SK-N-SH (cell line): ENCODE results near the gene CDH12. TPM values are rescaled to one million over a fixed set of nuclear protein-coding genes. Genes with fewer than 3 reads are reported as not detected.

Source experiments
- CTCF ChIA-PET: fragments of 300-600, 350-600 bp; formaldehyde crosslinking; extraction: SDS; loops from one replicate; lab custom pipeline; 2021; lab: Yijun Ruan, JAX
- POLR2A ChIA-PET: fragments of 350-600 bp; sonication (Branson Sonifier 250); formaldehyde crosslinking; extraction: SDS; loops from one replicate; lab custom pipeline; 2020; ENCODE audit warnings: antibody characterized with exemption, inconsistent platforms; lab: Yijun Ruan, JAX
- DNase-seq: peaks from one replicate; pipeline ENCODE4 v3.0.0; 2012
- H2AFZ ChIP-seq: fragments of 200-600 bp; sonication (generic); 2 replicates; pipeline ENCODE4 v1.8.1; 2016; ENCODE audit warnings: antibody characterized with exemption, mild to moderate bottlenecking, low read depth
- H3F3A ChIP-seq: fragments of 200-600 bp; sonication (generic); replicated peaks from 2 replicates; pipeline ENCODE3; 2016; ENCODE audit warnings: antibody characterized with exemption, mild to moderate bottlenecking; ENCODE audit not compliant: insufficient read depth
- H3K27ac ChIP-seq, 2 experiments: fragments of 200-500 bp in 1 of 2; fragments of 200-600 bp in 1 of 2; sonication (Bioruptor generic) in 1 of 2; sonication (generic), shearing (Covaris generic) in 1 of 2; 2 replicates each; pipeline versions ENCODE4 v1.5.1 to v1.6.1; 2014 to 2016; ENCODE audit warnings: low read depth in 2 of 2, inconsistent platforms in 1 of 2, low read length in 1 of 2, mild to moderate bottlenecking in 1 of 2, mixed read lengths in 1 of 2
- H3K27me3 ChIP-seq: fragments of 200-600 bp; sonication (generic), shearing (Covaris generic); 2 replicates; pipeline ENCODE4 v1.6.1; 2016; ENCODE audit warnings: mixed run types; ENCODE audit not compliant: insufficient read depth
- H3K36me3 ChIP-seq, 2 experiments: fragments of 200-500 bp in 1 of 2; fragments of 200-600 bp in 1 of 2; sonication (Bioruptor generic) in 1 of 2; sonication (generic) in 1 of 2; replicated peaks in 1 of 2; 2 replicates each; pipeline versions ENCODE3 to v1.5.1; 2014 to 2016; ENCODE audit warnings: low read length in 1 of 2, mild to moderate bottlenecking in 1 of 2; ENCODE audit not compliant: insufficient read depth in 2 of 2, control insufficient read depth in 1 of 2
- H3K4me1 ChIP-seq, 2 experiments: fragments of 200-500 bp in 1 of 2; fragments of 200-600 bp in 1 of 2; sonication (Bioruptor generic) in 1 of 2; sonication (generic), shearing (Covaris generic) in 1 of 2; 2 replicates each; pipeline versions ENCODE4 v1.5.1 to v1.6.1; 2014 to 2016; ENCODE audit warnings: low read depth in 1 of 2, low read length in 1 of 2, mixed run types in 1 of 2; ENCODE audit not compliant: insufficient read depth in 2 of 2, control insufficient read depth in 1 of 2
- H3K4me2 ChIP-seq: fragments of 200-600 bp; sonication (generic), shearing (Covaris generic); 2 replicates; pipeline ENCODE4 v1.6.1; 2017; ENCODE audit warnings: mixed run types
- H3K4me3 ChIP-seq, 2 experiments: fragments of 200-500 bp in 1 of 2; fragments of 200-600 bp in 1 of 2; sonication (Bioruptor generic) in 1 of 2; sonication (generic), shearing (Covaris generic) in 1 of 2; 2 replicates each; pipeline versions ENCODE4 v1.5.1 to v1.8.1; 2014 to 2016; ENCODE audit warnings: low read depth in 2 of 2, inconsistent platforms in 1 of 2, low read length in 1 of 2, mild to moderate bottlenecking in 1 of 2, mixed read lengths in 1 of 2, moderate library complexity in 1 of 2
- H3K79me2 ChIP-seq: fragments of 200-600 bp; sonication (generic); 2 replicates; pipeline ENCODE4 v1.8.1; 2017; ENCODE audit warnings: mild to moderate bottlenecking; ENCODE audit not compliant: insufficient read depth
- H3K9ac ChIP-seq: fragments of 200-600 bp; sonication (generic); 2 replicates; pipeline ENCODE4 v1.6.1; 2017; ENCODE audit warnings: mixed run types
- H3K9me2 ChIP-seq: fragments of 200-600 bp; sonication (generic); 2 replicates; pipeline ENCODE4 v1.6.1; 2017; ENCODE audit warnings: mixed run types
- H3K9me3 ChIP-seq: fragments of 200-600 bp; sonication (generic); 2 replicates; pipeline ENCODE4 v1.6.1; 2017; ENCODE audit warnings: mixed run types, mild to moderate bottlenecking, moderate library complexity
- H4K20me1 ChIP-seq: fragments of 200-600 bp; sonication (generic); 2 replicates; pipeline ENCODE4 v1.6.1; 2017; ENCODE audit warnings: mild to moderate bottlenecking, mixed run types; ENCODE audit not compliant: insufficient read depth
- CTCF ChIP-seq: fragments of 200-600 bp; sonication (generic); IDR thresholded peaks from 2 replicates; pipeline ENCODE4 v1.6.1; 2017; ENCODE audit warnings: antibody characterized with exemption, mild to moderate bottlenecking, moderate library complexity
- JUND ChIP-seq: IDR thresholded peaks from 2 replicates; pipeline ENCODE4 v1.4.0; 2012
- NFIC ChIP-seq: IDR thresholded peaks from 2 replicates; pipeline ENCODE4 v1.4.0; 2012; ENCODE audit warnings: borderline replicate concordance
- RAD21 ChIP-seq: IDR thresholded peaks from 2 replicates; pipeline ENCODE4 v1.6.1; 2012; ENCODE audit warnings: mild to moderate bottlenecking, low read length
- SIN3A ChIP-seq: IDR thresholded peaks from 2 replicates; pipeline ENCODE4 v1.6.1; 2012; ENCODE audit warnings: low read depth, mild to moderate bottlenecking, low read length, moderate library complexity, borderline replicate concordance
- SMC3 ChIP-seq: IDR thresholded peaks from 2 replicates; pipeline ENCODE4 v1.6.1; 2012; ENCODE audit warnings: low read depth, low read length, improper control_type of control experiment
- TAF1 ChIP-seq: IDR thresholded peaks from 2 replicates; pipeline ENCODE4 v1.6.1; 2012; ENCODE audit warnings: low read depth, mild to moderate bottlenecking, low read length, moderate library complexity, borderline replicate concordance
- WGBS: methylation state at CpG from one replicate; pipeline ENCODE4 v1.1.6; 2017; ENCODE audit warnings: low lambda C conversion rate; 5-methylcytosine and 5-hydroxymethylcytosine counted together
- polyA plus RNA-seq, 3 experiments: library from polyadenylated mRNA; depleted of rRNA; stranded (reverse); fragments of >200 nt; gene quantifications; 2 replicates each; pipeline ENCODE4 v1.2.3, GENCODE V29; 2012
- TF ChIP-seq, protein P1 (sequence below): IDR thresholded peaks from 2 replicates; pipeline ENCODE4; 2012
- TF ChIP-seq, protein P2 (sequence below): fragments of 150-350 bp; IDR thresholded peaks from 2 replicates; pipeline ENCODE4 v1.6.1; 2017; ENCODE audit warnings: antibody characterized with exemption, low read length, low read depth, borderline replicate concordance

CDH12 gene
- polyA plus RNA-seq, 1 of the 3 experiments (the other 2 are of a cell fraction), result not detected

- no peaks in the 10 kb centered on the region for H3K36me3 ChIP-seq
- H3K4me1 ChIP-seq, result peaks cover 0 to 4% of the 10 kb centered on the region in 2 experiments; a peak in 1 of 4 replicates
- no peak for TF ChIP-seq SMC3
- no peak overlapping the region for H3K9ac ChIP-seq
- DNase-seq, result no peak
- no peaks in the 10 kb centered on the region for H3F3A ChIP-seq
- no peaks in the 10 kb centered on the region for H3K79me2 ChIP-seq
- ChIA-PET POLR2A (no interaction called here), CTCF (no interaction called here)
- no peaks in the 10 kb centered on the region for H4K20me1 ChIP-seq
- no peak overlapping the region for H3K27ac ChIP-seq
- H3K27me3 ChIP-seq, result no peaks in the 10 kb centered on the region; the same call in 1 of the 2 replicates
- no peaks in the 10 kb centered on the region for H3K9me3 ChIP-seq
- no peaks in the 10 kb centered on the region for H3K9me2 ChIP-seq
- no peak overlapping the region for H3K4me2 ChIP-seq
- no peak overlapping the region; the same call in 1 of the 2 replicates for H2AFZ ChIP-seq
- no peak overlapping the region for H3K4me3 ChIP-seq
- WGBS, result 47% methylated on average over 1 of the region's 1 CpG
Observed at GRCh38 chr5:21818370-21818720, 1034.8 kb downstream of the CDH12 start.

DNA sequence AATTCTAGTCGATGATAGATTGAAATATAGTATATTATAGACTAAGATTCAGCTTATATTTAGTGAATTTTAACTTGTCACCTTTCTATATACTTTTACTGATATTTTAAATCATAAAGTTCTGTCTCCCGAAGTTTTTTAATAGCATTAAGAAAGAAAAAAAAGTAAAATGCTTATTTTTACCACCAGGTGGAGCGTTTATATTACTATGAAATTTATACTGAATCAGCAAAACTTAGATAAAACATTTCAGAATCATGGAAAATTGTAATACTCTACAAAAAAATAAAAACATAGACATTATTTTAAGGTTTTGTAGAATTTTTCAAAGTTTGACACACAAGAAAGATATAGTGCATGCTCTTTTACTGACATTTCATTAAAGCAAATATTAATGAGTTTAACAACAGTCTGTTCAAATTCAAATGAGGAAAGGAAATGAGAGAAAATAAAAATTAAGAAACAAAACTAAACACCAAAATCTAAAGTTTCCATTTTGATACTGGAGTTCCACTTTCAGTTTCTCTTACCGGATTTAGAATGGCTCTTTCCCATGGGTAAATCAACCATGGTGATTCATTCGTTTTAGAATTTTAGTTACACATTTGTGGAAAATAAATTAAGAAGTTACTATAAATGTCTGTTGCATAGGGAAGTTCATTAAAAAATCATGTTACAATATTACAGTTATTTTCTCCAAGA is 1035.3 kb downstream of the CDH12 start:
- Histone ChIP-seq H4K20me1 (no peaks in the 10 kb centered on the region), H2AFZ (no peak overlapping the region; the same call in 1 of the 2 replicates), H3K36me3 (no peaks in the 10 kb centered on the region), H3K4me3 (no peak overlapping the region), H3K27ac (no peak overlapping the region), H3F3A (no peaks in the 10 kb centered on the region), H3K4me2 (0 out of 2 replicates have a peak overlapping the region, but pooled peaks have one; percentile 52), H3K9ac (no peak overlapping the region), H3K79me2 (no peaks in the 10 kb centered on the region), H3K27me3 (no peaks in the 10 kb centered on the region; the same call in 1 of the 2 replicates), H3K9me2 (no peaks in the 10 kb centered on the region), H3K9me3 (no peaks in the 10 kb centered on the region), H3K4me1 (peaks cover 0 to 4% of the 10 kb centered on the region in 2 experiments; a peak in 1 of 4 replicates)
- CTCF ChIA-PET, result no interaction called here
- POLR2A ChIA-PET, result interaction anchor here (0.7 kb wide), 1 partner anchor 132 kb away, joined by 3 read pairs; no protein-coding TSS in a partner anchor
- DNase-seq, result no peak
- whole genome bisulfite sequencing, result 1% methylated on average over 5 of the region's 5 CpGs
- TF ChIP-seq CTCF (peak; percentile 65), NFIC (no peak)

DNA sequence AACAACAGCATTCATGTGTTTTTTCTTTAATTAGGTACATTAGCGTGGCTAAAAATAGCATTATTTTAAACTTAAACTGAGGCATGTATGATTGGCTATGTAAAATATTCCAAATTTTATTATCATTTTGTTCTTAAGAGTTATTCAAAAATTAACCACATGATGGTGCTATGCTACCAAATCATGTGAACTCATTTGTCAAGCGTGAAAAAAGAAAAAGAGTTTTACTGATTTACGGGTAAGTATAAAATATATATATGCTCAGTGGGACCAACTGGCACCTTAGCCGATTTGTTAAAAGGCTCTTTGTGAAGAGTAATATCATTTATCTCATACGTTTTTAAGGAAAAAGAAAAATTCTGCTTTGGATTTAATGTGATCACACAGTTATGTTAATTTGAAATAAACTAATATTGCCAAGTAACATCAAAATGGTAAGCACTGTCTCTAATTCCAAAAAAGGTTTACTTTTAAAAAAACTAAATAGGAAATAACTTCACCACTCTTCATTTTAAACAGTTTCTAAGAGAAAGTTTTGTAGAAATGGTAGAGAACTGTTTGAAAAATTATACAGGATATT is 1042.3 kb downstream of the CDH12 start:
- no peak overlapping the region for H3K4me2 ChIP-seq
- 1% methylated on average over 5 of the region's 5 CpGs for WGBS
- no peaks in the 10 kb centered on the region for H3K79me2 ChIP-seq
- peaks cover 3% of the 10 kb centered on the region; the same call in 1 of the 2 replicates for H3K27me3 ChIP-seq
- no peak overlapping the region for H3K9ac ChIP-seq
- H2AFZ ChIP-seq, result no peak overlapping the region
- no peak overlapping the region for H3K27ac ChIP-seq
- no peak overlapping the region for H3K4me3 ChIP-seq
- ChIA-PET CTCF (interaction anchor here (1.2 kb wide), 2 partner anchors 8 to 12 kb away, joined by 4 to 5 read pairs; no protein-coding TSS in a partner anchor), POLR2A (no interaction called here)
- no peaks in the 10 kb centered on the region for H3F3A ChIP-seq
- no peaks in the 10 kb centered on the region for H3K9me2 ChIP-seq
- no peaks in the 10 kb centered on the region for H3K36me3 ChIP-seq
- H4K20me1 ChIP-seq, result no peaks in the 10 kb centered on the region
- H3K4me1 ChIP-seq, result peaks cover 0 to 4% of the 10 kb centered on the region in 2 experiments; a peak in 1 of 4 replicates
- H3K9me3 ChIP-seq, result no peaks in the 10 kb centered on the region
- TF ChIP-seq TAF1, result no peak
- TF ChIP-seq, protein P1, sequence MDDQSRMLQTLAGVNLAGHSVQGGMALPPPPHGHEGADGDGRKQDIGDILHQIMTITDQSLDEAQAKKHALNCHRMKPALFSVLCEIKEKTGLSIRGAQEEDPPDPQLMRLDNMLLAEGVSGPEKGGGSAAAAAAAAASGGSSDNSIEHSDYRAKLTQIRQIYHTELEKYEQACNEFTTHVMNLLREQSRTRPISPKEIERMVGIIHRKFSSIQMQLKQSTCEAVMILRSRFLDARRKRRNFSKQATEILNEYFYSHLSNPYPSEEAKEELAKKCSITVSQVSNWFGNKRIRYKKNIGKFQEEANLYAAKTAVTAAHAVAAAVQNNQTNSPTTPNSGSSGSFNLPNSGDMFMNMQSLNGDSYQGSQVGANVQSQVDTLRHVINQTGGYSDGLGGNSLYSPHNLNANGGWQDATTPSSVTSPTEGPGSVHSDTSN, result no peak
- TF ChIP-seq SMC3, result no peak
- peak; percentile 68 for TF ChIP-seq CTCF
- TF ChIP-seq JUND, result no peak
- TF ChIP-seq, protein P2, sequence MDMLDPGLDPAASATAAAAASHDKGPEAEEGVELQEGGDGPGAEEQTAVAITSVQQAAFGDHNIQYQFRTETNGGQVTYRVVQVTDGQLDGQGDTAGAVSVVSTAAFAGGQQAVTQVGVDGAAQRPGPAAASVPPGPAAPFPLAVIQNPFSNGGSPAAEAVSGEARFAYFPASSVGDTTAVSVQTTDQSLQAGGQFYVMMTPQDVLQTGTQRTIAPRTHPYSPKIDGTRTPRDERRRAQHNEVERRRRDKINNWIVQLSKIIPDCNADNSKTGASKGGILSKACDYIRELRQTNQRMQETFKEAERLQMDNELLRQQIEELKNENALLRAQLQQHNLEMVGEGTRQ, result no peak
- peak; percentile 55 for TF ChIP-seq RAD21
- no peak for TF ChIP-seq SIN3A
- no peak for DNase-seq
